Stimulated activated CD4-positive, alpha-beta T cell treated with anti-CD3 and anti-CD28 coated beads, Interleukin-2, amount 100 ng/mL, for 48 hours (primary cell): ENCODE measurements around the gene SMIM29.
"Not testable (repeated sequence)": the region's sequence is repeated elsewhere in the genome, so short reads cannot be mapped to it uniquely, and the experiment has no call there.

Experiments used
- DNase-seq, 2 donors: peaks; one replicate each; pipeline ENCODE4 v3.0.0-alpha.2; 2020

SMIM29 gene

GRCh38 chr6:34248727-34249468 is at the start of gene SMIM29:
SMIM29 (minus strand) TSS chr6:34249006; CDS start chr6:34247791, 1,215 bp downstream.
- peak; percentile 98 to 99 for DNase-seq

DNA sequence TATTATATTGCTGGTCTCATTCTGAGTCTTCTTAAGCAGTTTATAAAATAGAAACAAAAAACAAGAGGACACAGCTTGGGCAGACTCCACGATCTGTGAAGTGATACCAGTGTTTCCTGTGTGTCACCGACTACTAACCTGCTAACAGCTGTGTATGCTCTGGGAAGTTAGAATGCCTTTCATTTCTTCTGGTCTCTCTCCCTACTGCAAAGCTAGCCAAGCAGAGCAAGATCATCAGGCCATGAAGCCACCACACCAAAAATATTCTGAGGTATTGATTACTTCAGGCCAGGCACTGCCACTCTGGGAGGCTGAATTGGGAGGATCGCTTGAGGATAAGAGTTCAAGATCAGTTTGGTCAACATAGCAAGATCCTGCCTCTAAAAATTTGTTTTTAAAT is 46.9 kb upstream of the SMIM29 start:
- no peak for DNase-seq

GRCh38 chr6:34292954-34293353 is 44.1 kb upstream of the SMIM29 start:
- no peak for DNase-seq

DNA sequence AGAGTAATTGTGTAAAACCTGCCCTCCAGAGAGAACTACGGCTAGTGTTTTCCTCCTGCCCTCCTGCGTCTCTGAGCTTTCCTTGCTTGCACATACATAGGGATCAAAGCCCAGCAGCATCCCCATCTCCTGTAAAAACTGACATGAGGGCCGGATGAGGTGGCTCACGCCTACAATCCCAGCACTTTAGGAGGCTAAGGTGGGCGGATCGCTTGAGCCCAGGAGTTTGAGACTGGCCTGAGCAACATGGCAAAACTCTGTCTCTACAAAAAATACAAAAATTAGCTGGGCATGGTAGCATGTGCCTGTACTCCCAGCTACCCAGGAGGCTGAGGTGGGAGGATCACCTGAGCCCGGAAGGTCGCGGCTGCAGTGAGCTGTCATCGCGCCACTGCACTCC is 40.3 kb upstream of the SMIM29 start:
- DNase-seq, result no peak

- no peak for DNase-seq
These were observed 39.8 kb upstream of the SMIM29 start for GRCh38 chr6:34288581-34288980.

- no peak for DNase-seq
These were observed 36.8 kb upstream of the SMIM29 start for GRCh38 chr6:34285448-34286164.

DNA sequence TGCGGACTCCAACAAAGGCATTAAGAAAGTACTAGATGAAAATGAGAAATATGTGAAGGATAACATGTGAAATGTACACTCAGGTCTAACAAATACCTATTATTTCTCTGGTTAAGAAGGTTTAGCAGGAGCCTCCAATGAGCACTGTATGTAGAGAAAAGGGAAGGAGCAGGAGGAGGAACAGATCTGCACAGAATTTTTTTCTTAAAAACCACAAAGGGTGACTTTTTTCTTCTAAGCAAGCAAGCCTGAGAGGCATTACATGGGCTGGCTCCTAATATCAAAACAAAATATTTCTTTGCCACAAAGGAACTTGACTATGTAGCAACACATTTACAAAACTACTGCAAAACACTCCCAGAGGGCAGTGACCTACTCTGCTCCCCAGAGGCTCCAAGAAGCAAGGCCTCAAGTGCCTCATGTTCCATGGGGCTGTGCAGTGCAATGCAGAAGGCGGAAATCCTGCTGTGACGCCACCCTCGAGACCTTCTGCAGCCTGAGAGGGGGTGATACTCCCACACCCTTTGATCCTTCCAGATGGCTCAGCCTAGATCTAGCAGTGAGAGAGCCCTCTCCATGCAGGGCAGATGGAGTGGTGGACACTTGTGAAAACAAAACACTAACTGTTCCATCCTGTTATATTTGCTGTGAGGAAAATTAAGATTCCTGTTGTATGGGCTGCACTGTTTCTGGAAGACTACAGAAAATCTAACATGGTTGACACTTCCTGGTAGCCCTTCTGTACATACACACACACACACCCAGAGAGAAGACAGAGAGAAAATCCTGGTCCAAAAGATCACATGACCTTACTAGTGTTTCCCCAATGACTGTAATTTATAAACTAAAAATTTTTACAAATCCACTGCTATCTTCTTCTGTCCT is 36.0 kb upstream of the SMIM29 start:
- no peak for DNase-seq

GRCh38 chr6:34281702-34282334 is 33.0 kb upstream of the SMIM29 start:
- no peak for DNase-seq

- DNase-seq, result no peak
These were observed 31.4 kb upstream of the SMIM29 start for GRCh38 chr6:34280216-34280615.

DNA sequence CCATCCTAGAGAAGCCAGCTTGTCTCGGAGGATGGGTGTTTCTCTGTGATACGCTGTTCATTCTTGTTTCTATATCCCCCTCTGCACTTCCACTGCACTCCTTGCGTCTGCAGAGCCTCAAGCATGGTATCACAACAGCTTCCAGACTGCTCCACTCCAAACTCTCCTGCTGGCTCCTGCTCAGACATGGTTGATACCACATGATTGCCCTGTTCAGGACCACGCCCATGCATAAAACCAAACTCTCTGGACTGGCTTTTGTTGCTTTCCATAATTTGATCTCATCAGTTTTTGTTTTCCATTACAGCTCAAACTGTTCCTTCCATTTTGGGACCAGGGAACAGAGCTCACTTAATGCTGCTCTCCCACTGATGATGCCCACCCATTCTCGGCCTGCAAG is 30.0 kb upstream of the SMIM29 start:
- no peak for DNase-seq

- no peak for DNase-seq
These were observed 28.9 kb upstream of the SMIM29 start for GRCh38 chr6:34277763-34278112.

DNA sequence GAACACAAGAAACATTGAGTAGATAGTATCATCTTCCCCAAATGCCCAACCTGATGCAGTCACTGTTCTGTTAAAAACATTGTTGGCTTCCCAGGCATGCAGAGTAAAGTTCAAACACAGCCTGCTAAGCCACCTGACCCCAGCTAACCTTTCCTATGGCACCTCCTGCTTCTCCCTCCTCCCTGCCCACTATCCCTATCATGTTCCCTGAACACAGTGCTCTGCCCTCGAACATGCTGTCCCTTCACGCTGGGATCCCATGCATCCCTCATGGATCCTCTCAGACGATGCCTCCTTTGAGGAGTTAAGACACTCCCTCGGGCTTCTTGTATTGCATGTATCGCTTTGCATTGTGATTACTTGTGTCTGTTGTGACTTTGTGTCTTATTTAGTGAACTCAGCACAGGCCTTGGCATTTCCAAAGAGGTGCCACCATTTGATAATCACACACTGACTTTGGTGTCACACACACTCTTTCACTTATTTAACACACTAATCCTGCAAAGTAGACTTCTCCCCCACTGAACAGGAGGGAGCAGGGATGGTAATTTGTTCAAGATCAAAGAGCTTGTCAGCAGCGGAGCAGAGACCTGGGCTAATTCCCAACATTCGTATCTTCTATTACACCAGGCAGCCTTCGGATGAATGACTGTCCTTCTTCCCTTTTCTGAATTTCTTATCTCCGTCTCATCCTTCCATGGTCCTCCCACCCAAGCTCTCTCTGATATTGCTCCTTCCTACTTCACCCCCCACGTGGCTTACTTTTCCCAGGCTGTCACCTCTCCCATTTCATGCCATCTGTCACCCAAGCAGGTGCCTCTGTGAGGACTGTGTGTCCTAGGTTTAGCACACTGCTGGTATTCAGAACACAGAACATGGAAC is 28.3 kb upstream of the SMIM29 start:
- DNase-seq, result no peak

- DNase-seq, result no peak
These were observed 27.4 kb upstream of the SMIM29 start for GRCh38 chr6:34276191-34276590.

DNA sequence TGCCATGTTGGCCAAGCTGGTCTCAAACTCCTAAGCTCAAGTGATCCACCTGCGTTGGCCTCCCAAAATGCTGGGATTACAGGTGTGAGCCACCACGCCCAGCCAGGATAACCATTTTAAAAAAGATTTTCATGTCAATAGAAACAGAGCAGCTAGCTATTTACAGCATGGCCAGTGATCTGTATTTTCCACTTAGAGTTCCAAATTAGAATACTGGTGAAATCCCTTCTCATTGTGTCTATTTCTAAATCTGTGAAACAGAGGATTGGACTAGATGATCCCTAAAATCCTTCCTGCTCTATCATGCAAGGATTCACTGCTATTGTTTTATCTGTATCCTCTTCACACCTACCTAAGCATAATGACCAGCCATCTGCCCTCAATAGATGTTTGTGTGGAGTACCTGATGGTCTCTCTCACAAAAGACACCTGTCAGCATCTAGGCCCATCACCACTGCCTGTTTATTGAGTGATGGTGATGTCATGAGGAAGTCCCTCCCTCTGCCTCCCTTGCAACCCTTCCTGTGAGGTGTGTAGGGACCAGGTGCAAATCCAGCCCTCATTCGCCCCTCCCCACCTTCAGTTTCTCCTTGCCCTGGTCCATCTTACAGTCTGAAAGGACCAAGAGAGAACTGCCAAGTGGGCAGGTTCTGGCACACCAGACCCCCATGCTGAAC is 26.5 kb upstream of the SMIM29 start:
- no peak for DNase-seq

DNA sequence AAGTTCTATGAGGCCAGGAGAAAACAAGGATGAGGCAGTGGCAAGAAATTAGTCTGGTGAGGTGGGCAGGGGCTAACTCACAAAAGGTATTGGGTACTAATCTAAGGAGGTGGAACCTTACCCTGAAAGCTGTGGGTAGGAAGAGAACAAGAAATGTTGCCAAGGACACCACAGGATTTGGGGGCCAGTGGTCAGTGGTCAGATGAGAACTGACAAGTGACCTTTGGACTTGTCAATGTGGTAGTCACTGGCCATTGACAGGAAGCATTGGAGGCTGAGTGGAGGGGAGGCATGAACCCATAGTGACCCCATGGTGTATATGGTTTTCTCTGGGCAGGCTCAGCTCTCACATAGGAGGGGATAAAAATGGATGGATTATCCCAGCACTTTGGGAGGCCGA is 25.3 kb upstream of the SMIM29 start:
- DNase-seq, result no peak

DNA sequence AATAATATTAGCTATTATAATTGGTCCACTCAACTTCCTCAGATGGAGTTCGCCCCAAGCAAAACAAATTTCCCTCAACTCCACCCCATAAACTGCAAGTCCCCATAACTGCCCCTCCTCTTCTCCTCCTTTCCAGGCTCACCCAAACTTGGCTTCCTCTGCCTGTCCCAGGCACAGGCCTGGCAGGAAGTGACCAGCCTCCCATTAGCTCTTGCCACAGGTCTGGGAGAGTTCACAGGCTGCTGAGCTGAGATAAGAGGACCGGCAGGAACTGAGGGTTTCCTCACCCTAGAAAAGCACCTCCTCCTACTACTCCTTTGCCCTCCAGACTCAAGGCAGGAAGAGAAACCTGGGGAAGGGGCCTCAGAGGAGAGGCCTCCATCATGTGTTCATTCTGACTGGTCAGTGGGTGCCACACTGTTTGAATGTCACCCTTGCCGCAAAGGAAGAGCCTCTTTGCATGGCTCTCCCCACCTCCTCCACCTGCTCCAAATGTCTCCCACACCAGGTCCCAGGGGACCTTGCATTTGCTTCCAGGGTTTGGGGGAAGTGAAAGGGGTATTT is 24.5 kb upstream of the SMIM29 start:
- DNase-seq, result no peak

DNA sequence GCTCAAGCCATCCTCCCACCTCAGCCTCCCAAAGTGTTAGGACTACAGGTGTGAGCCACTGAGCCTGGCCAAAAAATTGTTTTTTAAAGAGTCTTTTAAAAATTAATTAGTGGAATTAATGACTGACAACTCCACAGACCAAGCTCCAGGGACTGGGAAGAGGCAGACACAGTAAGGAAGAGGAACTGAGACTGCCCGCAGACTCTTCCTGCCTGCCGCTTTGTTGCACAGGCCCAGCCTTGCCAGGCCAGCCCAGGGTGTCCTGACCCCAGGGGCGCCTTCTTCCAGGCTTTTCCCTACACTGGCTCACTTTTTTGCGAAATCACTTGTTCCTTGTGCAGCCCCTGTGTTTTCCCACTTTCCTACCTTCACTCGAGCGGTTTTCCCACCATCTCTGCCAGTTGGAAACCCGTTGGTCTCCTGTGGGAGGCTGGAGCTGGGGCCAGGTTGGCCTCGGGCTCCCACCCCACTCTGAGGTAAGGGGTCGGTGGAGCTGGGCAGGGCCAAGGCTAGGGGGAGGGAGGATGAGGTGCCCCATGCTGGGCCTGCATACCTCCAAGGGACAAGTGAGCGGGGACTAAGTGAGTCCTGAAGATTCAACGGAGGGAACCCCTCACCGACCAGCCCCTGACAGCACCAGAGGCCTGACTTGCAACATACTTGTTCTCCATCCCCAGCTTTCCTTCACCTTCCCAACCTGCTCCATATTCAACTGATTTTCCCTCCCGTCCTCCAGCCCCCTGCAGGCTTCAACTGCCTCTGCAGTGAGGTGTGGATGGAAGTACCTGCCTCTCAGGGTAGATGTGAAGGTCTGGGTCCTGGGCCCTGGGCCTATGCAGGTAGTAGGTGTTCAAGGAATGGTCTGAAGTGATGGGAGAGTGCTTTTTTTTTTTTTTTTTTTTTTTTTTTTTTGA is 23.5 kb upstream of the SMIM29 start:
- DNase-seq, result no peak

- DNase-seq, result not testable (repeated sequence)
These were observed 21.0 kb upstream of the SMIM29 start for GRCh38 chr6:34269658-34270341.

DNA sequence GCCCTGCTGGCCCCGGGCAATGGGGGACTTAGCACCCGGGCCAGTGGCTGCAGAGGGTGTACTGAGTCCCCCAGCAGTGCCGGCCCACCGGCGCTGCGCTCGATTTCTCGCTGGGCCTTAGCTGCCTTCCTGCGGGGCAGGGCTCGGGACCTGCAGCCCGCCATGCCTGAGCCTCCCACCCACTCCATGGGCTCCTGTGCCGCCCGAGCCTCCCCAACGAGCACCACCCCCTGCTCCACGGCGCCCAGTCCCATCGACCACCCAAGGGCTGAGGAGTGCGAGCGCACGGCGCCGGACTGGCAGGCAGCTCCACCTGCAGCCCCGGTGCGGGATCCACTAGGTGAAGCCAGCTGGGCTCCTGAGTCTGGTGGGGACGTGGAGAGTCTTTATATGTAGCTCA is 20.3 kb upstream of the SMIM29 start:
- not testable (repeated sequence) for DNase-seq
